ENCODE results near the gene PALM2AKAP2.

- TF ChIP-seq RAD21 (conservative IDR thresholded peaks at IDR 0.05 in 1 of 2, IDR thresholded peaks at IDR 0.05 in 1 of 2) (no peak), CTCF (IDR thresholded peaks at IDR 0.05) (no peak), FOSB (CRISPR knock-in tag; IDR thresholded peaks at IDR 0.05) (no peak), HEYL (CRISPR knock-in tag; IDR thresholded peaks at IDR 0.05) (no peak), MYC (IDR thresholded peaks at IDR 0.05; ENCODE audit: borderline replicate concordance, low read length) (no peak), FOXS1 (CRISPR knock-in tag; IDR thresholded peaks at IDR 0.05) (no peak), JUN (IDR thresholded peaks at IDR 0.05) (no peak), RNF2 (IDR thresholded peaks at IDR 0.05; ENCODE audit: borderline replicate concordance, low read depth) (no peak), SREBF2 (IDR thresholded peaks at IDR 0.05) (no peak), POLR2A (IDR thresholded peaks at IDR 0.05; ENCODE audit: low read length) (no peak)
These were observed 11.7 kb downstream of the PALM2AKAP2 start for GRCh38 chr9:109791747-109792146.
